GM19463 (cell line): ENCODE data around the gene PTTG1IP.

Experiments used
- ATAC-seq: cut with Tn5 transposase; IDR thresholded peaks from one replicate; pipeline ENCODE4 v1.9.1; 2021; ENCODE audit warnings: mild to moderate bottlenecking, moderate library complexity; ENCODE audit not compliant: unreplicated experiment

Gene PTTG1IP

GRCh38 chr21:44849616-44850130 is 23.8 kb downstream of the PTTG1IP start:
- ATAC-seq: no peak

DNA sequence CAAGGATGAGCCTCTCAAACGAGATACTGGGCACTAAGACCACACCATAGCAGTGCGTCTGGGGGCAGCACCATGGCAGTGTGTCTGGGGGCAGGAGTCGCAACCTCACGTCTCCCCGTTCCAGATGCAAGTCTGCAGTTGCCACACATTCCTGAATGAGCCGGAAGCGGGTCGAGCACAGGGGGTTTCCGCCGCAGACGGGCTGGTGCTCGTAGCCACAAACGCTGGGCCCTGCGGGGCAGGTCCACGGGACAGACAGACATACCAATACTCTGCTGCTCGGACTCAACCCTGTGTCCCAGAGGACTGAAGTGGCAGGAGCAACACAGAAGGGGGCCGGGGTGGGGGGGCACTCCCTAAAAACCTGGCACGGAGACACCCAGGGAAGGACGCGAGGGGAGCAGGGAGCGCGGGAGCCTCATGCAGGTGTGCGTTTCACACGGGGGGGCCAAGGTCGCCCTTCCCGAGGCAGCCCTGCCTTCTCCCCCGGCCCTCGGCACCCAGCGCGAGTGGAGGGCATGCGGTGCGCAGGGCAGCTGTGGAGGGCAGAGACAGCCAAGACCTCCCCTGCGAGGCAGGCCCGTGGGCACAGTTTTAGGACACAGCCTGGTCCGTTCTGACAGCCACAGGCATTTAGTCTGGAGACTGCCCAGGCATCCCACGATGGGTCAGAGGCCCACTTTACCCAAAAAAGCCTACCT is 24.5 kb downstream of the PTTG1IP start:
- ATAC-seq: no peak

DNA sequence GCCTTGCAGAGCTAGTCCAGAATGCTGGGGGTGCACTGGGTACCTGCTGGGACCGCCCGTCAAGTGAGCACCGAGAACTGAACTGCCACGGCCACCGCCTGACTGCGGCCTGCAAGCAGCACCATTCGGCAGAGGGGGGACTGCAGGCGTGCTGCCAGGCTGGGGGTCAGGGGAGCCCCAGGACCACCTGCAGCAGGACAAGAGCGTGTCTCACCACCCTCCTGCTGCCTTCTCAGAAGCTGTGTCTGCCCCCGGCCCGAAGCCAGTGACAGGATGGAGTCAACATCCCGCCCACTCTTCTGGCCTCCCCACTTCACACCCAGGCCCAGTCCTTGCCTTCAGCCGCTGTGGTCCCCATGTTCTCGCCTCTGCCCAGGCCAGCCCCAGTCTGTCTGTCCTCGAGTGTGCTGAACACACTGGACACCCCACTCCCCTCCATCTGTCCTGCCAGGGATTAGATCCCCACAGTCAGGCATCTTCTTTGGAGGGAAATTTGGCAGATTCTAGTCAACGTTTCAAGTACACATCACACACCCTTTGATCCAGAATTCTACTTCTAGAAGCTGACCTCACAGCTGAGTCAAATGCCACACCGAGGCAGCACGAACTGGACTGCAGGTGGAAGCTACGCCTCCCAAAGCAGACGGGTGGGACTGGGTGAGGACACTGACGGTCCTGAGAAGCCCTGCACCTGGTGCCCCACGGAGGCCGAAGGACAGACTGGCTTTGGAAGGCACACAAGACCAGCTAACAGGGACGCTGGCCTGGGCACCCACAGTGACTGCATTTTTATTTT is 26.0 kb downstream of the PTTG1IP start:
- no peak for ATAC-seq

GRCh38 chr21:44846485-44847260 is 26.8 kb downstream of the PTTG1IP start:
- ATAC-seq: no peak

- ATAC-seq: no peak
Observed at GRCh38 chr21:44846224-44846484, 27.3 kb downstream of the PTTG1IP start.

DNA sequence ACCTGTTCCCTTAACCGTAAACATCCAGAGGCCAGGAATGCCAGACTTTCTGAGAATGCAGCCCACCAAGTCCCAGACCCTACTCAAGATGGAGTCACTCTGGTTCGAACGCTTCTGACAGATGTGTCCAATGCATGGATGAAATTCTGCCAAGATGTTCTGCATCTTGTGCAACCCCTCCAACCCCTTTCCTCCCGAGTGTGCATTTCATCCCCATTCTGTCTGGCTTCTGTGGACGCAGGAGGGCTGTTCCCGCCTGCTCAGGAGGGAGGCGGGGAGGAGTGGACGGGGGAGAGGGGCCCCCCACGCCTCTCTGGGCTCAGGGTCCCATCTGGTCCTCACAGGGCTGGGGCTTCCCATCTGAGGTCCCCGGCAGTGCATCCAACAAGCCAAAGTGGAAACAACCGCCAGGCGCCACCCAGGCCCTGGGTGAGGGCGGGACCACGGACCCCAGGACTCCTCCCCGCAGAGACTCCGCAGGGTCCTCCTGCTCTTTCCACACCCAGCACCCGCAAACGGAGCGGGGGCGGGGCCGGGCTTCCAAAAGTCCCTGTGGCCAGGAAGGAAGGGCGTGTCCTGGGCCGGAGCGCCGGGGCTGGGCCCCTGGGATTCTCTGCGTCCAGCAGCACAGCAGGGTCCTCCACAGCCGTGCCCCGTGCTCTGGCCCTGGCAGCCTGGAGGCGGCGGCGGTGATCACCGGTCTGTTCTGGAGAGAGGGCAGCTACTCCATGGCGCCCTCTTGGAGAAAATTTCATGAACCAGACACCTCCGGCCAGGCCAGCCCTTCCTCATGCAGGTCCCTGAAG is 27.9 kb downstream of the PTTG1IP start:
- peak; percentile 85 for ATAC-seq

- ATAC-seq: no peak
Observed at GRCh38 chr21:44844256-44844655, 29.2 kb downstream of the PTTG1IP start.

- no peak for ATAC-seq
Observed at GRCh38 chr21:44842721-44843445, 30.6 kb downstream of the PTTG1IP start.

- no peak for ATAC-seq
Observed at GRCh38 chr21:44842087-44842486, 31.4 kb downstream of the PTTG1IP start.

GRCh38 chr21:44840771-44841170 is 32.7 kb downstream of the PTTG1IP start:
- no peak for ATAC-seq

GRCh38 chr21:44838951-44839350 is 34.5 kb downstream of the PTTG1IP start:
- ATAC-seq: no peak

- no peak for ATAC-seq
Observed at GRCh38 chr21:44838039-44838895, 35.2 kb downstream of the PTTG1IP start.

DNA sequence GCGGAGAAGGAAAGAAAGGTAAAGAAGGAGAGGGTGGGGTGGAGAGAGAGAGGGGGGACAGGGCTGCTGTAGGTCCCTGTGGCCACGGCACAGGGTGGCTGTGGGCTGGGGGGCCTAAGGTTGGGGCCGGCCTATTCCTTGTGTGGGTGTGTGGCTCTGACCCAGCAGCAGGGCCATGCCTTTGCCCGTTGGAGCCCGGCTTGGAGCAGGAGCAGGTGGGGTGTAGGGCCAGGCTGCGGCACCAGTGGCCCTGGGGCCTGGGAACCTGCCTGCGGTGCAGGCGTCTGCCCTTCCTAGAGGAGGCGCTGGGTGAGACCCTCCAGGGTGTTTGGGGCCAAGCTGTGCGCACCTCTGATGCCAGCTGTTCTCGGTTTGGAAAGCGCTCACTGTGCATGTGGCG is 36.0 kb downstream of the PTTG1IP start:
- ATAC-seq: no peak

DNA sequence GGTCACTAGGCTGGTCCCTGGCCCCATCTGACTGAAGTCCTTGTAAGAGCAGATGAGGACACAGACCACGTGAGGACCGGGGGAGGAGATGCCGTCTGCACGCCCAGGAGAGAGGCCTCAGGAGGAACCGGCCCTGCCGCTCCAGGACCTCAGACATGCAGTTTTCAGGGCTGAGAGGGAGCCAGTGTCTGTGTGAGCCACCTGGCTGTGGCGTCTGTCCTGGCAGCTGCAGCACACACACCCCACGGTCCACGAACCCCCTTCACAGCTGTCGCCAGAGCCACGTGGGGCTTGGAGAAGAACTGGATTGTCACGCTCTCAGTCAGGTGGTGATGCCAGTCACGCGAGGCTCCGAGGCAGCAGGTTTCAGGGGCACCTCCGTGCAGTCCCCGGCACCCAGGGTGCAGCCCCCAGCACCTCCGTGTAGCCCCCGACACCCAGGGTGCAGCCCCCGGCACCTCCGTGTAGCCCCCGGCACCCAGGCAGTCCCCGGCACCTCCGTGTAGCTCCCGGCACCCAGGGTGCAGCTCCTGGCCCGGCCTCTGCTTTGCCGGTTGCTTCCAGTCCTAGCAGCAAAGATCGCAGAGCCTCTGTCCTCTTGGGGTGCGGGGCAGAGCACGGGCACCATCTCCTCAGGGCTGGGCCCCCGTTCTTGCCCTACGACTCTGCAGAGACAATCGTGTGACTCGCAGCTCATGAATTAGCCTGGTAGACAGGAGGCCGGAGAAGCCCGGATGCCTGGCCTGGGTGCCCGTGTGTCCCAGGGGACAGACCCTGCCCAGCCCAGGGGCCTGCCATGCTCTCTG is 36.6 kb downstream of the PTTG1IP start:
- ATAC-seq: no peak

DNA sequence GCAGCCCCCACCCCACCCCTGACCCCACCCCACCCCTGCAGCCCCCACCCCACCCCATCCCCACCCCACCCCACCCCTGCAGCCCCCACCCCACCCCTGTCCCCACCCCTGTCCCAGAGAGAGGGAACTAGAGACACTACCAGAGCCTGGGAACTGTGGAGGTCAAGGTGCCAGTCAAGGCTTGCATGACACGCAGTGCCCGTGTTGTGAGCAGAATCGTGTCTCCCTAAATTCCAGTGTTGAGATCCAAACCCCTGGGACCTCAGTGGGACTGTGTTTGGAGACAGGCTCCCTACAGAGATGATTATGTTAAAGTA is 37.2 kb downstream of the PTTG1IP start:
- ATAC-seq: no peak

DNA sequence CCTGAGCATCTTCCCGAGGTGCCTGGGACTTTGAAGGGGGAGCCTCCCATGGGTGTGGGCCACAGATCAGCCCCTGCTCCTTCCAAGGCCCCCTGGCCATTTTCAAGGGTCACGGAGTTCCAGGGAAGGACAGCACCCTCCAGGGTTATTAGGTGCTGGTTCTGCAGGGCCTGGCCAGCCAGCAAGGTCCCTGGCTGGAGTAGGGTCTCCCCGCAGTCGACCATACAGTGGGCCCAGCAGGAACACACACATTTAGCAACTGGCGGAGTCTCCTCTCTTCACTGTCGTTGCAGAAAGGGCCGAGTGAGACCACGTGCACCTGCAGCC is 37.9 kb downstream of the PTTG1IP start:
- no peak for ATAC-seq

- ATAC-seq: no peak
Observed at GRCh38 chr21:44834951-44835646, 38.4 kb downstream of the PTTG1IP start.
